Frontal cortex (tissue), 4 donors: ENCODE measurements around the gene LCAT. TPM values are rescaled to one million over a fixed set of nuclear protein-coding genes. Genes with fewer than 3 reads are reported as not detected.
"Not testable (repeated sequence)": the region's sequence is repeated elsewhere in the genome, so short reads cannot be mapped to it uniquely, and the experiment has no call there.

Source experiments
- DNase-seq, 2 donors: peaks; one replicate each; pipeline ENCODE4 v3.0.0; 2012; ENCODE audit warnings: low spot score in 2 of 2
- FAIRE-seq: peaks from 2 replicates; lab custom pipeline; 2012; peaks lifted over from hg19 to GRCh38; lab: Jason Lieb, UNC
- total RNA-seq: library from RNA; depleted of rRNA; stranded (reverse); fragments of >200 nt; gene quantifications from one replicate; pipeline ENCODE4 v1.2.3, GENCODE V29; 2014
- donor health status: control.
- donor health status: control.
- donor health status: control.

The LCAT gene
- total RNA-seq, 1 donor from 2014 or later: 0.82 TPM

- FAIRE-seq (no peak), DNase-seq (peak in 1 of 2 donors; percentile 60)
Measured at GRCh38 chr16:67917852-67918236, 26.1 kb downstream of the LCAT start.

GRCh38 chr16:67917140-67917851 lies 26.6 kb downstream of the LCAT start:
- no peak for DNase-seq

DNA sequence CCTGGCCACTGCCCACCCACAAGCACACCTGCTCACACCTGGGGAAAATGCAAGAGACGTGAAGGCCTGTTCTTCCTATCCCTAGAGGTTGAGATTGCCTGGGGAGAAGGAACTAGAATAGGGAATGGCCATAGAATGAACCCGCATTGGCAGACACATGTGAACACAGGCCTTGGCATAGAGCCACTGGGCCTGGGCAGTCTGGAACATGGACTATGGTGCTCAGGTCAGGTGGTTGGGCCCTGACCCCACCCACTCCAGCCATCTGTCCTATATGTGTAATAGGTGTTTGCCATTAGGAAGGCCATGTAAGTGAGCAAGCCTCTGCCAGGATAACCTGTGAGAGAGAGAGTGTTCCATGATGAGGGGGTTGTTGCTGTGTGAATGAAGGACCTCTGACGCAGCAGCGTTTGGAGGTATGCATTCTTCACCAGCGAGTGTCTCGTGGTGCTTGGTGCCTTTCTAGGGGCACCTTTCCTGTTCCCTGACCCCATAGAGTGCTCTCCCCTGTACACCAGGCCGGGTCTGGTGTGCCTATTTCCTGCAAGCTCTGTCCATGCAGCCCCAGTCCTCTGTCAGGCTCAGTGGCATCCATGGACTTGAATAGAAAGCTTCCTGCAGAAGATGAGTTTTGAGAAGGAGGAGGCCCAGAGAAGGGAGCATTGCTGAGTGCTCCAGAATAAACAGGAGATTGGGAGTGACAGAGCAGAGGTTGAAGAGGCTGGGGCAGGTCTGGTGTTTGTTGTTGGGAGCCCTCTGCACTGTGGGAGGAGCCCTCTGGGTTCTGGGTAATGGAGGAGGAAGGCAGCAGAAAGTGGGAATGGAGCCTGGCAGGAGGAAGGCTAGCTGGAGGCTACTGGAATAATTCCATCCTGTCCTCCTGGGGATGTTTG lies 27.8 kb downstream of the LCAT start:
- DNase-seq (no peak), FAIRE-seq (no peak)

More at GRCh38 chr16:67917140-67917851, 26.6 kb downstream of the LCAT start:
- no peak for FAIRE-seq

- FAIRE-seq, DNase-seq: not testable (repeated sequence)
Measured at GRCh38 chr16:67915496-67915769, 28.5 kb downstream of the LCAT start.

- DNase-seq (no peak), FAIRE-seq (no peak)
Measured at GRCh38 chr16:67914758-67915495, 29.0 kb downstream of the LCAT start.

- FAIRE-seq (no peak), DNase-seq (peak; percentile 55 to 57)
Measured at GRCh38 chr16:67910158-67910557, 33.8 kb downstream of the LCAT start.

- DNase-seq (no peak), FAIRE-seq (no peak)
Measured at GRCh38 chr16:67909056-67909742, 34.7 kb downstream of the LCAT start.

GRCh38 chr16:67907397-67908180 lies 36.3 kb downstream of the LCAT start:
- DNase-seq (no peak), FAIRE-seq (no peak)

DNA sequence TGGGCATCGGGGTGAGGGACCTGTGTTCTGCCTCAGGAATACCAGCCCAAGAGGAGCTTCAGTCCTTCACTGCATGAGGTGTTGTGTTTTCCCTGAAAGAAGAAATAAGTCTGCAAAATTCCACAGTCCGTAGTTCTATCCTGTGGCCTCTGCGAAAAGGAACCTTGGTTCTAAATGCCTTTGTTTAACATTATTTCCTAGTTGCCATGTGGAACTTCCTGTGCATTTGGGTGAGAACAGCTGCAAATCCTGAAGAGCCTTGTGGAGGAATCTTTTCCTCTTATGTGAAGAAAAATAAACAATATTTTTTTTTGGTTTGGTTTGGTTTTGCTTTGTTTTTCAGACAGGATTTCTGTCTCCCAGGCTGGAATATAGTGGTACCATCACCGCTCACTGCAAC lies 41.1 kb downstream of the LCAT start:
- no peak for FAIRE-seq
- no peak for DNase-seq

DNA sequence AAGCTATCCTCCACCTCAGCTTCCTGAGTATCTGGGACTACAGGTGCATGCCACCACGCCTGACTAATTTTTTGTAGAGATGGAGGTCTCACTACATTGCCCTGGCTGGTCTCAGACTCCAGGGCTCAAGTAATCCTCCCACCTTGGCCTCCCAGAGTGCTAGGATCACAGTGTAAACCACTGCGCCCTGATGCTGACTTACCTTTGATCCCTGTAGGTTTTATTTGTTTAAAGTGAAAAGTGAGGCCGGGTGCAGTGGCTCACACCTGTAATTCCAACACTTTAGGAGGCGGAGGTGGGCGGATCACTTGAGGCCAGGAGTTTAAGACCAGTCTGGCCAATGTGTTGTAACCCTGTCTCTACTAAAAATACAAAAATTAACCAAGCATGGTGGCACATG lies 42.2 kb downstream of the LCAT start:
- FAIRE-seq (no peak), DNase-seq (no peak)

DNA sequence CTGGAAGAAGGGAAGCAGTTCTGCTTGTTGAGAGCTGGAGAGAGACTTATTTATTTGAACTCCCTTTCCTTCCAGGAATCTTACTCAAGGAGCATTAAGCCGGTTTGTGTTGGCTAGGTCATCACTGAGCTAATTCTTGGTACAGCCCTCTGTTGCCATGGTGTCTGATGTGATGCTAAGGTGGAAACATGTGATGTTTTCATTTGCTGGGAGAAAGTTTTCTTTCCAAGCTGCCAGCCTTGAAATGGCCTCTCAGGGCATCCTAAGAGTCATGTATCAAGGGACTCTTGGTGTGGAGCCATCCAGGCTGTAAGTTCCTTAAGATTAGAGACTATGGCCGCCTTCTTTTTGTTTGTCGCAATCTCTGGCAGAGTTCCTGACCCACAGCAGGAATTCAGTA lies 46.7 kb downstream of the LCAT start:
- DNase-seq (no peak), FAIRE-seq (no peak)

DNA sequence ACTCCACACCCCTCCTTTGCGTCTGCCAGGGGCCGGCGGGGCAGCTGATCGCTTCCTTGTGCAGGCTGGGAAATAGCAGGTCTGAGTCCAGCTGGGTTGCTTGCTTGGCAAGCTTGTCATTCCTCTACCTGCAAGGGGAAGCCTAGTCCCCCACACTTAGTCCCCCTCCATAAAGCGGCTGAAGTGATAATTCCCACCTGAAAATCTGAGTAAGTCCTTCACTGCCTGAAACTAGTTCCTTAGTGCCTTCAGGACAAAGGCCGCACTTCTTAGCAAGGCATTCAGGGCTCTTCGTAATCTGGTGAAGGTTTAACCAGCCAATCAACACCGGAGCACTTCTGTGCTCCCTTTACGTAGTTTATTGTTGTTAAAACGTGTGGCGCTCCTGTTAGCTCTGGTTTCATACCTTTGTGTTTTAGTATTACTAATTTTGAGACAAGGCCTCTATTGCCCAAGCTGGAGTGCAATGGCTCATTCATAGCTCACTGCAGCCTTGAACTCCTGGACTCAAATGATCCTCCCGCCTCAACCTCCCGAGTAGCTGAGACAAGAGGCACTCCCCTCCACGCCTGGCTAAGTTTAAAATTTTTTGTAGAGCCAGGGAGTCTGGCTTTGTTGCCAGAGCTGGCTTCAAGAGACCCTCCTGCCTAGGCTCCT lies 50.0 kb downstream of the LCAT start:
- no peak for FAIRE-seq

DNA sequence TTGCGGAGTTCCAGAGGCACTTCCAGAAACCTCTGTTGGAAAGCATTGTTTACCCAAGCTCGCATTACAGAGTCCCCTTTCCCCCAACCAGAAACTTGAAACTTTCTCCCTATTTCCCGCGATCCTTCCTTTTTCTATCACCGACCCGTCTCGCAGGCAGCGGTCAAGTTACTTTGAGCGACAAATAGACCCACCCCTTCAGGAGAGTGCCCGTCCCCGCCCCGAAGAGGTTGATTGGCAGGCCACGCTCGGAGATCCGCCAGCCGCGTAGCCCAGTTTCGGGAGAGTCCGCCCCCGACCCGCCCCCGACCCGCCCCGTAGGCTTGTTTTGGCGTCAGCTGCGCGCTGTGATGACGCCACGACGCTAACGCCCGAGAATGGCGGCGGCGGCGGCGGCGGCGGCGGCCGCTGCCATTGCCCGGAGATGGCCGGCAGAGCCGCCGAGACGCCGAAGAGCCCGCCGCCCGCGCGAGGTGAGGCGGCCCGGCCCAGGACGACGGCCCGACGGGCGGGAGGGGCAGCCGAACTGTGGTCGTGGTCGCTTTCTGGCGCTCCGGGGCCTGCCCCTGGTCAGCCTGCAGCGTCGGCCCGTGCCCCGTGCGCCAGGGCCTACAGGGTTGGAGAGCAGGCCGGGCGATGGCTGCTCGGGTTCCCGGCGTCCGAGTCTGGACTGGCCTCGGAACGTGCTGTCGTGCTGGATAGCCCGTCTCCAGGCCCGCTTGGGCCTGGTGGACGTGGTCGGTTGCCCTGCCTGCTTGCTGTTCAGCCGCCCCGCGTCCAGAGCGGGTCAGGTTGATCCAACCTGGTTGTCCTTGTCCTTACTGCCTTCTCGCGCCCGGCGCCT lies 50.8 kb downstream of the LCAT start, which contains the start of gene PSKH1:
Gene PSKH1, plus strand, starts transcription at position 356 of the 844 bp plus-strand sequence. CDS start 15,496 bp downstream, outside the sequence.
- FAIRE-seq: no peak
- DNase-seq: peak; percentile 99 to 100

More for the DNA sequence above, 50.0 kb downstream of the LCAT start:
- peak in 1 of 2 donors; percentile 25 for DNase-seq

- FAIRE-seq: no peak
Measured at GRCh38 chr16:67892375-67892774, 51.5 kb downstream of the LCAT start.

More at GRCh38 chr16:67892375-67892774, 51.5 kb downstream of the LCAT start:
- no peak for DNase-seq
